Sigmoid colon (tissue), 7 donors: Measurements from ENCODE around the gene TMEM222. TPM values are rescaled to one million over a fixed set of nuclear protein-coding genes. Genes with fewer than 3 reads are reported as not detected.
A peak's percentile ranks its signal among the peaks of the same experiment; 100 is the strongest.

Source experiments
- DNase-seq: peaks from one replicate; pipeline ENCODE4 v3.0.0-alpha.2; 2019
- H3K27ac ChIP-seq, 4 donors: fragments of 200-600 bp; sonication (generic); one replicate each; pipeline ENCODE4 v1.5.1; 2016 to 2019; ENCODE audit warnings: mild to moderate bottlenecking in 1 of 4
- H3K27me3 ChIP-seq, 3 donors: fragments of 200-600 bp; sonication (generic); one replicate each; pipeline ENCODE4 v1.5.1; 2019; ENCODE audit warnings: mild to moderate bottlenecking in 1 of 3
- H3K36me3 ChIP-seq, 4 donors: fragments of 200-600 bp; sonication (generic); one replicate each; pipeline ENCODE4 v1.5.1; 2016 to 2019
- H3K4me1 ChIP-seq, 4 donors: fragments of 200-600 bp; sonication (generic); one replicate each; pipeline ENCODE4 v1.5.1; 2017 to 2019
- H3K4me3 ChIP-seq, 4 donors: fragments of 200-600 bp; sonication (generic); one replicate each; pipeline ENCODE4 v1.5.1; 2017 to 2019; ENCODE audit warnings: mild to moderate bottlenecking in 2 of 4, moderate library complexity in 1 of 4
- H3K9me3 ChIP-seq, 4 donors: fragments of 200-600 bp in 3 of 4; sonication (generic) in 3 of 4; one replicate each; pipeline versions ENCODE4 v1.5.1 to v1.6.1; 2013 to 2019
- CTCF ChIP-seq, 4 experiments: fragments of 450-650 bp in 3 of 4; fragments of 200-600 bp in 1 of 4; IDR thresholded peaks; one replicate each; pipeline ENCODE4 v1.5.1; 2016 to 2019; ENCODE audit warnings: antibody characterized with exemption in 4 of 4, mild to moderate bottlenecking in 3 of 4, moderate library complexity in 2 of 4
- EP300 ChIP-seq, 4 donors: sonication (generic); formaldehyde crosslinking; IDR thresholded peaks; one replicate each; pipeline ENCODE4 v1.6.1; 2017; ENCODE audit warnings: antibody characterized with exemption in 4 of 4
- POLR2A ChIP-seq, 2 donors: fragments of 450-650 bp; IDR thresholded peaks; one replicate each; pipeline ENCODE4 v1.6.1; 2016; ENCODE audit warnings: antibody characterized with exemption in 2 of 2, mild to moderate bottlenecking in 2 of 2, moderate library complexity in 2 of 2
- POLR2AphosphoS5 ChIP-seq, 4 donors: sonication (generic); formaldehyde crosslinking; IDR thresholded peaks; one replicate each; pipeline ENCODE4 v1.6.1; 2017; ENCODE audit warnings: antibody characterized with exemption in 4 of 4
- WGBS, 2 donors: extraction: QIAGEN DNeasy Blood & Tissue Kit; methylation state at CpG; one replicate each; pipeline ENCODE4 v1.1.7; 2013; 5-methylcytosine and 5-hydroxymethylcytosine counted together
- intact Hi-C: fragments of 100-400 bp; cut with DNase I; formaldehyde crosslinking; loops from one replicate; pipeline ENCODE4 v1.15.1; 2023
- polyA plus RNA-seq, 3 donors: library from polyadenylated mRNA; stranded (reverse); fragments of 200-250 nt; gene quantifications; one replicate each; pipeline ENCODE4 v1.2.3, GENCODE V29; 2013
- total RNA-seq, 4 donors: library from RNA; depleted of rRNA; stranded (reverse); fragments of >200 nt; gene quantifications; one replicate each; pipeline ENCODE4 v1.1.0, GENCODE V29; 2016
- donor health status: healthy with polysubstance abuse.
- donor health status: Bipolar disorder and iron deficiency.
- donor health status: healthy.

The TMEM222 gene
- total and polyA plus RNA-seq, 7 donors, result 15.7 to 46.9 (median 19.7) TPM

GRCh38 chr1:27332536-27333281 lies 10.7 kb downstream of the TMEM222 start:
- Histone ChIP-seq H3K9me3 (no peaks in the 10 kb centered on the region), H3K36me3 (peaks cover 7 to 83% (median 36%) of the 10 kb centered on the region in 4 donors), H3K4me3 (no peak overlapping the region), H3K27ac (no peak overlapping the region), H3K4me1 (peaks cover 0 to 11% (median 4%) of the 10 kb centered on the region in 4 donors), H3K27me3 (no peaks in the 10 kb centered on the region)
- DNase-seq, result peak; percentile 68
- TF ChIP-seq POLR2AphosphoS5 (IDR thresholded peaks at IDR 0.05) (no peak), POLR2A (IDR thresholded peaks at IDR 0.05) (no peak), CTCF (IDR thresholded peaks at IDR 0.05) (peak in 3 of 4 experiments; percentile 63 to 71 (median 67)), EP300 (IDR thresholded peaks at IDR 0.05) (no peak)
- 67 to 71% methylated on average over 11 of the region's 11 CpGs for WGBS, 2 donors
- intact Hi-C loops, result loop anchor here (10.0 kb wide), 1 partner anchor 62 kb away; the partner anchor contains the start of gene GPR3

DNA sequence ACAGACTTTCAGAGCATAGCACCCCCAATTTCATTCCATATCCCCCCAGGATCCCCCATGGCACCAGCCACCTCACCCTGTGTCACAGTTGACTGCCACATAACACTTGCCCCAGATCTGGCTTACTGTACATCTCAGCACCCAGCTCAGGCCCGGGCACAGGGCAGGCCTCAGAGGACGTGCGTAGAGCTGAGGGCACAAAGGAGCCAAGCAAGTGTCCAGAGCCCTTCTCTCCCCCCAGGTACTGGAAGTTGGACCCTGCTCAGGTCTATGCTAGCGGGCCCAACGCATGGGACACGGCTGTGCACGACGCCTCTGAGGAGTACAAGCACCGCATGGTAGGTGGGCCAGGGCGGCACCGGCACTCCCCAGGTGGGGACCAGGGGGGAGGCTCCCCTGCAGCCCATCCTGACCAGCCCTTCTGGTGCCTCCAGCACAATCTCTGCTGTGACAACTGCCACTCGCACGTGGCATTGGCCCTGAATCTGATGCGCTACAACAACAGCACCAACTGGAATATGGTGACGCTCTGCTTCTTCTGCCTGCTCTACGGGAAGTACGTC lies 11.8 kb downstream of the TMEM222 start:
- Histone ChIP-seq H3K27ac (no peak overlapping the region), H3K27me3 (no peaks in the 10 kb centered on the region), H3K9me3 (no peaks in the 10 kb centered on the region), H3K4me3 (no peak overlapping the region), H3K36me3 (peaks cover 7 to 86% (median 36%) of the 10 kb centered on the region in 4 donors), H3K4me1 (peaks cover 0 to under 1% (median 0%) of the 10 kb centered on the region in 4 donors)
- DNase-seq, result no peak
- intact Hi-C loops, result loop anchor here (10.0 kb wide), 1 partner anchor 61 kb away; the partner anchor contains the start of gene GPR3
- TF ChIP-seq POLR2AphosphoS5 (IDR thresholded peaks at IDR 0.05) (no peak), POLR2A (IDR thresholded peaks at IDR 0.05) (no peak), EP300 (IDR thresholded peaks at IDR 0.05) (no peak), CTCF (IDR thresholded peaks at IDR 0.05) (no peak)
- 94% methylated on average over 17 of the region's 17 CpGs for WGBS, 2 donors

GRCh38 chr1:27335506-27336422 lies 13.8 kb downstream of the TMEM222 start:
- DNase-seq, result no peak
- no peak overlapping the region for H3K27ac ChIP-seq
- H3K4me3 ChIP-seq, result no peak overlapping the region
- no peaks in the 10 kb centered on the region for H3K27me3 ChIP-seq
- intact Hi-C loops, result loop anchor here (10.0 kb wide), 1 partner anchor 59 kb away; the partner anchor contains the start of gene GPR3
- peaks cover 7 to 75% (median 35%) of the 10 kb centered on the region in 4 donors for H3K36me3 ChIP-seq
- WGBS, 2 donors, result 93% methylated on average over 17 of the region's 17 CpGs
- no peaks in the 10 kb centered on the region for H3K4me1 ChIP-seq
- H3K9me3 ChIP-seq, result no peaks in the 10 kb centered on the region
- TF ChIP-seq POLR2A (IDR thresholded peaks at IDR 0.05) (no peak), POLR2AphosphoS5 (IDR thresholded peaks at IDR 0.05) (no peak), EP300 (IDR thresholded peaks at IDR 0.05) (no peak)

- intact Hi-C loops, result loop anchor here (10.0 kb wide), 1 partner anchor 58 kb away; the partner anchor contains the start of gene GPR3
- H3K36me3 ChIP-seq, result peaks cover 7 to 66% (median 30%) of the 10 kb centered on the region in 4 donors
- no peaks in the 10 kb centered on the region for H3K4me1 ChIP-seq
- no peak overlapping the region for H3K27ac ChIP-seq
- no peaks in the 10 kb centered on the region for H3K9me3 ChIP-seq
- no peaks in the 10 kb centered on the region for H3K27me3 ChIP-seq
- DNase-seq, result no peak
- 94 to 97% methylated on average over 5 of the region's 5 CpGs for WGBS, 2 donors
- H3K4me3 ChIP-seq, result no peak overlapping the region
- no peak for TF ChIP-seq POLR2AphosphoS5 (IDR thresholded peaks at IDR 0.05)
- TF ChIP-seq CTCF (IDR thresholded peaks at IDR 0.05), result no peak
- TF ChIP-seq POLR2A (IDR thresholded peaks at IDR 0.05), result no peak
- TF ChIP-seq EP300 (IDR thresholded peaks at IDR 0.05), result no peak
Observed at GRCh38 chr1:27336756-27337155, 14.8 kb downstream of the TMEM222 start.
